Measurements from ENCODE around the gene BCKDHB.
"Not testable (repeated sequence)": the region's sequence is repeated elsewhere in the genome, so short reads cannot be mapped to it uniquely, and the experiment has no call there.

BCKDHB gene

GRCh38 chr6:80226699-80227098 lies 120.2 kb downstream of the BCKDHB start:
- no peak for TF ChIP-seq CTCF (conservative IDR thresholded peaks at IDR 0.05; ENCODE audit: low read depth, low read length)
- H3K4me3 ChIP-seq (ENCODE audit: low read depth, low read length): no peak overlapping the region
- no peak for DNase-seq (ENCODE audit: low read depth)

- no peak for TF ChIP-seq CTCF (conservative IDR thresholded peaks at IDR 0.05; ENCODE audit: low read depth, low read length)
- no peak for DNase-seq (ENCODE audit: low read depth)
- no peak overlapping the region for H3K4me3 ChIP-seq (ENCODE audit: low read depth, low read length)
Measured at GRCh38 chr6:80227545-80228105, 121.2 kb downstream of the BCKDHB start.

DNA sequence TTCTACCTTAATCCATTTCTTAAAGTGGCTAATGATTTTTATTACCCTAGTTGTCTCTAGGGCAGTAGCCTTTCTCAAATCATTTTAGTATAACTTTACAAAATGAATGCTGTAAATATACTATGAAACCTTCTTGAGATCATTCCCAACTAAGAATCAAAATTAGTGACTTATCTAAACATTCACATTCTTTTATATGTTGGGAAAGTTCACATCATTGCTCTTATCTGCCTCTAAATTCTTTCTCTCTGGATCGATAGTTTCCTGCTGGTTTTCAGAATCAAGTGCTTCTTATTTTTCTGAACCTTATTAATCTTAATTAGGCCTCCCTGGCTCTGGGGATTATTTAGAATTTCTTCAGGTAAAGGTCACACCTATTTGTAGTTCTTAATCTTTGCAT lies 126.8 kb downstream of the BCKDHB start:
- no peak for TF ChIP-seq CTCF (conservative IDR thresholded peaks at IDR 0.05; ENCODE audit: low read depth, low read length)
- DNase-seq (ENCODE audit: low read depth): no peak
- no peak overlapping the region for H3K4me3 ChIP-seq (ENCODE audit: low read depth, low read length)

- TF ChIP-seq CTCF (conservative IDR thresholded peaks at IDR 0.05; ENCODE audit: low read depth, low read length): no peak
- no peak overlapping the region for H3K4me3 ChIP-seq (ENCODE audit: low read depth, low read length)
- DNase-seq (ENCODE audit: low read depth): no peak
Measured at GRCh38 chr6:80233958-80234357, 127.5 kb downstream of the BCKDHB start.

DNA sequence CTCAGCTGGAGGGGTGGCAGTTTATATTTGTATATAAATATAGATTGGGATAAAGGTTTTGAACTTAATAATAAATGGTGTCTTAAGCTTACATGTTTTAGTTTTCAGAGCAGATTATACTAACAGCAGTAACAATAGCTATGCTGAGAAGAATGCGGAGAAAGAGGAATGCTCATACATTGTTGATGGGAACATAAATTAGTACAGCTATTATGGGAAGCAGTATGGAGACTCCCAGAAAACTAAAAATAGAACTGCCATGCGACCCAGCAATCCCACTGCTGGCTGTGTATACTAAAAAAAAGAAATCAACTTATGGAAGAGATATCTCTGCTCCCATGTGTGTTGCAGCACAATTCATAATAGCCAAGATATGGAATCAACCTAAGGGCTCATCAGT lies 127.9 kb downstream of the BCKDHB start:
- no peak overlapping the region for H3K4me3 ChIP-seq (ENCODE audit: low read depth, low read length)
- no peak for DNase-seq (ENCODE audit: low read depth)
- TF ChIP-seq CTCF (conservative IDR thresholded peaks at IDR 0.05; ENCODE audit: low read depth, low read length): no peak

GRCh38 chr6:80234908-80235307 lies 128.4 kb downstream of the BCKDHB start:
- no peak for TF ChIP-seq CTCF (conservative IDR thresholded peaks at IDR 0.05; ENCODE audit: low read depth, low read length)
- DNase-seq (ENCODE audit: low read depth): no peak
- no peak overlapping the region for H3K4me3 ChIP-seq (ENCODE audit: low read depth, low read length)

DNA sequence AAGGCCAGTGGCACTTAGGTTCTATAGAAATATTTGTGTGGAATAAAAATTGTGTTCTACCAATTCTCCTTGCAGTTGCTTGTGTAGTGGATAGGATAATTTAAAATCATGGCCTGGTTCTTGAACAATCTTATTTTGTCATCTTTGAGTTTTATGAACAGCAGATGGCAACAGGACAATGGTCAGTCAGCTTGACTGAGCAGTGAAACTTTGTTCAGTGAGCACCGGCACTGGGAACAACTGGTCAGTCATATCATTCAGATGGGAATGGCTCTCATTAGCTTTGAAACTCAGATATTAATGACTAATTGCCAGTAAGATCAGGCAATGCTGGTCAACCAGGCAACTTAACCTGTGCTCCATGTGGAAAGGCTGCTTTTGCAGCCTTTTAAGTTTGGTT lies 129.2 kb downstream of the BCKDHB start:
- no peak overlapping the region for H3K4me3 ChIP-seq (ENCODE audit: low read depth, low read length)
- no peak for TF ChIP-seq CTCF (conservative IDR thresholded peaks at IDR 0.05; ENCODE audit: low read depth, low read length)
- no peak for DNase-seq (ENCODE audit: low read depth)

- DNase-seq (ENCODE audit: low read depth); H3K4me3 ChIP-seq (ENCODE audit: low read depth, low read length): not testable (repeated sequence)
Measured at GRCh38 chr6:80238754-80239153, 132.3 kb downstream of the BCKDHB start.
